HG03139 (cell line): Measurements from ENCODE around the gene FSTL4.

Source experiments
- ATAC-seq: cut with Tn5 transposase; IDR thresholded peaks from one replicate; pipeline ENCODE4 v1.9.1; 2021; ENCODE audit not compliant: unreplicated experiment

The FSTL4 gene

DNA sequence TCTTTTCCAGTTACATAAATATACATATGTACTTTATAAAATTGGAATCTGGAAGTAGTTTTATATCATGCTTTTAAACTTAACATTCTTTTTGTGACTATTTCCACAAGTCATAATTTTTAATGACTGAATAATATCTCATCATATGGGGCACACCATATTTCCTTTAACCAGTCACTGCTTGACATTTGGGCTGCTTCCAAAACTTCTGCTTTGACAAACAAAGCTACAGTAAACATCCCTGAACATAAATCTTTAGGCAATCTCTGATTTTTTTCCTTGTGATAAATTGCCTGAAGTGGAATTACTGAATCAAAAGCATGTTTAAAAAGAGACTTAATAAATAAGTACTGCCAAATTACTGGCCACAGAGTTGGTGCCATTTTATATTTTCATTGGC lies 178.0 kb downstream of the FSTL4 start:
- ATAC-seq = no peak

DNA sequence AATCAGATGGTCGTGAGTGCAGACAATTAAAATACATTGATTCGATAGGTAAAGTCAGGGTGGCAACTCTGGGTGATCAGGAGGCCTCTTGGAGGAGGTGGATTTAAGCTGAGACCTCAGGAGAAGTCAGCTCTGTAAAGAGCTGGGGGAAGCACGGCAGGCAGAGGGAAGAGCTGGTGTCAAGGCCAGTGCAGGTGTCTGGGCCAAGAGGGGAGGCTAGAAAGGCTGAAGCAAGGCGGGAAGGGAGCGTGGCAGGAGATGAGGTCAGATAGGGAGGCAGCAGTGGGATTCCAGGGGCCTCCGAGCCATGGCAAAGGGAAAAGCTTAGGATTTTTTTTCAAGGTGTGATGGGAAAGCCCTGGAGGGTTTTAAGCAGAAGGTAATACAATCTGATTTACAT lies 178.7 kb downstream of the FSTL4 start:
- no peak for ATAC-seq

DNA sequence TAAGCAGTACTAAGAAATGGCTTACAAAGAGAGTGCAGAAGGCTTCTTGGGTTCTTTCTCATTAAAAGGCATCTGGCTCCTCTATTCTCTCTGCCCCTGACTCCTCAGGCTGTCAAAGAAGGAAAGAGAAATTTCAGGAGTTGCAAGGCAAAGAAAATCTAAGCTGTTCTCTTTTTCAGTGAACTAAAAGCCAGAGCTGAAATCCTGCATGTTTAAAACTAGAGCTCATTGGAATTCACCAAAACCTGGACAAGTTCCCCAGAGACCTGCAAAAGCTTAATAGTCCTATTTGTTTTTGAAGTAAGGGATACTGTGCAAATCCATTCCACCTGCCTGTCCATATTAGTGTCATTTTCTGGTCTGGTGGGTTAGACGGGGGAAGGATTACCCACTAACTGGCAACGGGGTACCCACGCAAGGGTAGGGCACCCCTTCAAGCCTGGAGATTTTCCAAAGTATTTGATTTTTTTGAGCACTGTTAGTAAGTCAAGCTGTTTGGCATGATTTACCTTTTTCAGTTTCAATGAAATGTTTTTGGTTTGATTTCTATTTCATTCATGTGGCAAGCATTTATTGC lies 179.3 kb downstream of the FSTL4 start:
- ATAC-seq = no peak

DNA sequence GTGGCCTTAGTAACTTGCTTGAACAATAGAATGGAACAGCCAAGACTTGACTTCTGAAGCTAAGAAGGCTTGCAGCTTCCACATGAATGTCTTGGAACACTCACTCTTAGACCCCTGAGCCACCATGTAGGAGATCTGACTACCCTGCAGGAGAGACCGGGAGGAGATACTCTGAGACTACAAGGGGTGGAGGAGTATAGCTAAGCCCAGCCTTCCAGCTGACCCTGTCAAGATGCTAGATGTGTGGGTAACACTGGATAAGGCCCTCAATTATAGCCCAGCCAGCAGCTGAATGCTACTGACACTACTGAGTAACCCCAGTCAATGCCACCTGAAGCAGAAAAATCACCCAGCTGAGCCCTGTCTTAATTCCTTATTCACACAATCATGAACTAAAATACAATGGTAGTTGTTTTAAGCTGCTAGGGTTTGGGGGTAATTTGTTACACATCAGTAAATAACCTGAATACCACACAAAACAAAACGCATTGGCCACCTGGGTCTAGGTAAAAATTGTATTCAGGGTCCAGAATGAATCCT lies 180.9 kb downstream of the FSTL4 start:
- ATAC-seq = no peak

DNA sequence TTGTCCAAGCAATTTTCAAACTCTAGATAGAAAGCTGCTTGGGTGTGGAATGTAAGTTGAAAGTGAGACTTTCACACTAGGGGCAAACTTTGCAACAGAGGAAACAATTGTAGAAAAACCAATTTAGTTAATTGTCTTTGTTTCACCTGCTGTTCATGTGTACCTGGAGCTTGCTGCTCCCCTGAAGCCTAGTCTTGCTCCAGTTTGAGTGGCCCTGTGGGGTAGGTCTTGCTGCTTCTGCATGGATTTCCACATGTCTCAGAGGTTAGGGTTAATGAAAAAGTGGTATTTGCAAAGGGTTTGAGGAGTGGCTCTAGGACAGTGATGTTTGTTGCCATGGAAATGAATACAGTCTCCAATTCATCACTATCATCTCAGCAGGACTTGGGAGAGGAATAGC lies 182.2 kb downstream of the FSTL4 start:
- no peak for ATAC-seq

DNA sequence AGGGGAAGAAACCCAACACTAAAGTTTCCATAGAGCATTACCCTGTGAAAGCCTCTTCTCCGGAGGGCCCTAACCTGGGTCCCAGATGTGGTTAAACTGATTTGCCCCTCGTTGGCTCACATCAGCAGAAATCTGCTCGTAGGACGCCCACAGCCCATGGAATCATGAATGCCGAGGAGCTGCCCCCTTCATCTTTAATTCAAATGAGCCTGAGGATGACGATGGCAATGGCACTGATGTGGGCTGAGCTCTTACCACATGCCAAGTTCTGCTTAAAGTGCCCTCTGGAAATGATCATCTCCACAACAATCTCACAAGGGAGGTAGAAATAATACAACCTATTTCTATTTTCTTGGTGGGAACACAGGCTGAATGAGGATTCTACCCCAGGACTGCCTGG lies 183.3 kb downstream of the FSTL4 start:
- no peak for ATAC-seq

DNA sequence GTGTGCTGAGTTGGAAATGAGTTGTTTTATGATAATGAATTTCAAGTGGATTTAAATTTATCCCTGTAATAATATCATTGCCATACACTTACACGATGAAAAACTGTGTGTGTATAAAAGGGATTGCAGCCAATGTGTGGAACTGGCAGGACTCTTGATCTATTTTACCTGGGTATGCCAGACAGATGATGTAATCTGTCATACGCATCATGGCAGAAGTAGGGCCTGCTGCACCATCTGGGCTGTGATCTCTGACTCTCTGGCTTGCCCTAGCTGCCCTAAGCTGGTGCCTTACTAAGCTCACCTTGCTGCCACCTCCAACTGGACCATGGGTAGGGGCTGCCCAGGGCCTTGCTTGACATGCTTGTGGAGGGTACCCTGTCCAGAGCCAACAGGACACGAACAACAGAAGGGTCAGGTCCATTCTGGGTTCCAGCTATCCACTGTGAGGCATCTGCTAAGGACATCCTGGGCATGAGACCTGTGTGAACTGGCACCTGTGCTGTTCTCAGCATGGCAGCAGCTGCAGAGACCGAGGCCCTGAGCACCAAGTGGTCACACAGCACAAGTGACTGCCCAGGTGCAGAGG lies 184.2 kb downstream of the FSTL4 start:
- no peak for ATAC-seq

DNA sequence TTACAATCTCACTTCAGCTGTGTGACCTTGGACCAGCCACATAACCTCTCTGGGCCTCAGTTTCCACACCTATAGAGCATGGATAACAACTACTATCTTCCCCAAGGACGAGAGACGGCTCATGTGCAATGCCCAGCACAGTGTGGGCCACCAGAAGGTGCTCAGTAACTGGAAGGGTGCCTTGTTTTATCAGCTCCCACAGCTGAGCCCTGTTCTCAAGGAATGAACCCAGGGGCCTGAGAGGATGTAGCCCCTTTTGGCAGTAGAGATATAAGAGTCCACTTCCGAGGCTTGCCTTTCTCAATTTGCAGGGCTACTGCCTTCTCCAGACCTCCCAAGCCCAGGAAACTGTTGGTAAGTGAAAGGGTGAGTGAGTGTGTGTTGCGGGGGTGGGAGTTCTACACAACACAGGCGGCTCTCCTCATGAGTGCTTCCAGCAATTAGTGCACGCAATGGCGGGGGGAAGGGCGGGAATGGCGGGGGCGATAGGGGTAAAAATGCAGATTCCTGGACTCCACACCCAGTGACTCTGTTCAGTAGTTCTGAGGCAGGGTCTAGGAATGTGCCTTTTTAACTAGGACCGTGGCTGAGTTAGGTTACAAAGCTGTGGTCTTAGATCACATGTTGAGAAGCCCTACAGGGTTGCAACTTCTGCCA lies 185.1 kb downstream of the FSTL4 start:
- ATAC-seq = no peak

DNA sequence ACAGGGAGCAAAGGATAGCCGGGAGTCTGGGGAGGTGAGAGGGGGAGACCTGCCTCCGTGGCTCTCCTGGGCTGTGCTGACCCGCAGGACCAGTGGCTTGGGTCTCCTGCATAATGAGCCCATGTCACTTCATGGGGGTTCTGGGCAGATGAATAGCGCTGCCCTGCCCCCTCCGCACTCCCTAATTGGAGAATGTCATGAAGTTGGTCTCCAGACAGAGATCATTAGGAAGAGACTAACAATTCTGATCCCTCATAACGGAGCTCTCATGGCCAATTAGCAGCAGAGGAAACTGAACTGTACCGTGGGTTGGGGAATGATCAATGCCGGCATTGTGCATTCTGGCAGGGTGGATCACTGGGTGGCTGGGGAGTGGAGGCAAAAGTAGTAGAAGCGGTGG lies 186.1 kb downstream of the FSTL4 start:
- ATAC-seq = no peak

DNA sequence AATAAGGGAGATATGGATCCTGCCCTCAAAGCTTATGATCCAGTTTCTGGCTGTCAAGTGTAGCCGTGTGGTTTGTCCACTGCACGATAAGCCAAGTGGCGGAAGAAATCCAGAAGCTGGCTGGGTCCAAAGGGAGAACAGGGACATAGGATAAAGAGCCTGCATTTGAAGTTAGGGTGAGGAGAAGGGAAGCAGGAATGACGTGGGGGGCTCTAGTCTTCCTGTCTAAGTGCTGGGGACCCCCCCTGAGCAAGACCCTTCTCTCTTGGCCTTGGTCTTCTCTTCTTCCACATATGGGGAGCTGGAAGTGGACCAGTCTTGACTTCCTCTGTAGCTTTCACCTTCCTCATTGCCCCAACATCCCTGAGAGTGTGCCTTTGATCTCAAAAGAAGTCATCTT lies 186.6 kb downstream of the FSTL4 start:
- ATAC-seq = no peak

DNA sequence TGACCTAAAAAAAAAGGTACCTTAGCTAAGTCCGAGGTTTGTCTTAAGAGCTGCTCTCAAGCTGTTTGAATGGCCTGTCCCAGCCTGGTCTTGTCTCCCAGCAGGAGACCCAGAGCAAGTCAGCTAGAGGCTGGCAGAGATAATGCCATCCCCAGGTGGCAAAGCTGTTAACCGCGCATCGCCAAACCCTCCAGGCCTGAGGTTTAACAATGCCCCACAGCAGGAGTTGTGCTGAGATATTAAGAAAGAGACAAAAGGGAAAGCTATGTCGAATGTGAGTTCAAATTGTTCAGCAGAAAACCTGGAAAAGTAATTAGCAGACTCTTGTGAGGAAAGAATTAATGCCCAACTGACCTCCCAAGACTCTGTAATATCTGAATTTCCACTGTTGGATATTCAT lies 187.1 kb downstream of the FSTL4 start:
- ATAC-seq = no peak

DNA sequence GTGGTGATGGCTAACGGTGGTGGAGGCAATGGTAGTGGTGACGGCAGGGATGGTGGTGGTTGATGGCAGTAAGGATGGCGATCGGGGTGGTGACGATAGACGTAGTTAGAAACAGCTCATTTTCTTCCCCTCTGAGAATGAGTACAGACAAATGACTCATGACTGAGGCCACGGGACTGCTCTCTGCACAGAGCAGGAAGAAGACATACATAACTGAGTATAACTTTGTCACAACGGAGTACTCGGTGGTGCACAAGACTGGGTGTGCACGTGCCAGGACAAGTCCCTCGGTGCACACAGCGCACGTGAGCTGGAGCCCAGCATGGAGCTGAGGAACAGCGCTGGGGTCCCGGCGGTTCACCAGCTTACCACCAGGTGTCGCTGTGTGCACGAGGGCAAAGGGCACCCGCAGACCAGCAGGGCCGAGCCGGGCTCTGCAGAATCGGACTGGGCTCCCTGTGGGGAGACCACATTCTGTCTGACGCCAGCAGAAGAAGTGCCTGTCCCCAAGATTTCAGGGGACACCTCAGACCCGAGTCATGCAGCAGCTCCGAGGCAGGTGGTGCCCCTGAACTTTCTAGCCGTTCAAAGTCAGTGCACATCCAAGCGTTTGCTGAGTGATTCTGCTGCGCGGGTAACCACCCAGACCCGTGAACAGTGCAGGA lies 188.6 kb downstream of the FSTL4 start:
- ATAC-seq = no peak

DNA sequence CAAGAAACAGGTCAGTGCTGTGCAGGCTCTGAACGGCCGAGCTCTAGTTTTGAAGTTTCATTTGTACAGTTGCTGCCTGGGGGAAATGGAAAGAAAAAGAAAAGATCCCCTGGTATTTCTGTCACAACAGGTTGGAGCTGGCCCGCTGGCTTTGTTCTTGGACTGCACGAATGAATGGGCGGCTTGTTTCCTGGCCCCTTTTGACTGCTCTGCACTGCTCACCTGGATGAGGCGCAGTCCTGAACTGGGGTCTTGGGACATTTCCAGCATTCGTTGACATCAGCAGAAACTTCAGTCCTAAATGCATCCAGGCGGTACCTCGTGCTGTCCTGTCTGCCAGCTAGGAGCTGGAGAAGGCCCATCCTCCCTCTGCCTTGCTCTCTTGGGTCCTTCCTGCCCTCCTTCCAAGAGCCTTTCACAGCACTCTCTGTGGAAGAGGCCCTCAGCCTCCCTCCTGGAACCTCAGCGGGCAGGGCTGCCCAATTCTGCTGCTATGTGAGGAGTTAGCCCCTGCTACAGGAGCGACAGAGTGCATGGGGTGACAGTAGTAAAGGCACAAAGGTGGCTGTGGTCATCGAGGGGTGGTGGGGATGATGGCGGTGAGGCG lies 189.2 kb downstream of the FSTL4 start:
- ATAC-seq = no peak

DNA sequence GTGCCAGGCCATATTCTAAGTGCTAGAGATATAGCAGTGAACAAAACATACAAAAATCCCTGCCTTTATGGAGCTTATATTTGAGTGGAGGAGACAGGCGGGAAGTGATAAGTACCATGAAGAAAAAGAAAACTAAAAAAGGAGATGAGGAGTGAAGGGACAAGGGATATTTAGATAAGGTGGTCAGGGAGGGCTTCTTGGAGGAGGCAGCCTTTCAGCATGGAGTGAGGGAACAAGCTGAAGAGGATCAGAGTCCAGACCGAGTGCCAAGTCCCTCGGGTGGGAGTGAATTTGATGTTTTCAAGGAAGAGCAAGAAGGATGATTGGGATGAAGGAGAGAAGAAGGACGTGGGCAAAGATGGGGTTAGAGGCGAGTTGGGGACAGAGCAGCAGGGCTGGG lies 190.5 kb downstream of the FSTL4 start:
- ATAC-seq = no peak

DNA sequence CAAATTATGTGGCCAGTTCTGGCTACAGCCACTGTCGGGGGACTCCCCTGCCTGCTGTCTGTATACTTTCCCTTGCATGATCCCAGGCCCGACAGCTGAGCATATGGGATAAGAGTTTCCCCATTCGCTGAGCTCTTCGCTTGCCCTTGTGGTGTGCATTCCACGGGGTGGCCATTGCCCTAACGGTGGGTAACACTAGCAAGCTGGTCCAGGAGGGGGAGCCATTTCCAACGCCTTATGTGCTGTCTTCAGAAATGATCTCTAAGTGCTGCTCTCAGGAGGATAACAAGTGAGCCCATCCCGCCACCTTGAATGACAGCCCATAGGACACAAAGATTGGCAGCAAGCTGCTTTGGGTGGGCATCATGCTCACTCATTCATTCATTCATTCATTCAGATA lies 190.9 kb downstream of the FSTL4 start:
- ATAC-seq = no peak

DNA sequence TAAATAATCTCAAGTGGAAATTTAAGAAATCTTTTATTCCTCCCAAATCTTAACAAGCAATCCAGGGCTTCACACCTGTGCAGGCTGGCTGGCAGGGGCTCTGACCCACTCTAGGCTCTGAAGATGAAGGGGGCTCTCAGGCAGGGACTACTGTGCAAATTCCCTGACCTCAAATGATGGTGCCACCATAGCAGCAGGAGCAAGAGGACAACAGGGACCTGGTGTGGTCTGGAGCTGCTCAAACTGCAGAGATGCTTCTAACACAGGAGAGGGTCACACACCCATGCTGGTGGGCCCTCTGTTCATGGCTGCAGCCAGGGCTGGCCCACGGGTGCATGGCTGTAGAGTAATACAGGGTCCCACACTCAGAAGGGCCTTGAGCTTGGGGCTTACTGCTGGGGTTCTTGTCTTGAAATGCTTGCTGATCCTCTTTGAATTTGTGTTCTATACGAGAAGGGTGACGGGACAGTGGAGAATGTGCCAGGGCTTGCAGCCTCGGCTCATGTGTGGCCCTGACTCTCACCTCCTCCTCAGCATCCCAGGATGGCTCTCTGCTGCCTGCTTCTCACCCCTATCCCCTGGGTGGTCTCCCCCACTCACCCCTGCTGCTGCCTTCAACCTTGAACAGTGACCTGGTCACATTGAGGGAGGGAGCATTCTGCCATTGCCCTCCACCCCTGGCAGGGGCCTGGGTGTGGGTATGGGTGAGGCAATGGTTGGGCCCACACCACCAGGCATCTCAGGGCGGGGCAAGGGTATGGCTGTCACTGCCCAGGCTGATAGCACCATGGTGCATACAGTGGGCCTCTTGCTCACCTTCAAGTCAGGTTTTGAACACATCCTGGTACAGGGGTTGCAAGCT lies 191.7 kb downstream of the FSTL4 start:
- ATAC-seq = no peak

DNA sequence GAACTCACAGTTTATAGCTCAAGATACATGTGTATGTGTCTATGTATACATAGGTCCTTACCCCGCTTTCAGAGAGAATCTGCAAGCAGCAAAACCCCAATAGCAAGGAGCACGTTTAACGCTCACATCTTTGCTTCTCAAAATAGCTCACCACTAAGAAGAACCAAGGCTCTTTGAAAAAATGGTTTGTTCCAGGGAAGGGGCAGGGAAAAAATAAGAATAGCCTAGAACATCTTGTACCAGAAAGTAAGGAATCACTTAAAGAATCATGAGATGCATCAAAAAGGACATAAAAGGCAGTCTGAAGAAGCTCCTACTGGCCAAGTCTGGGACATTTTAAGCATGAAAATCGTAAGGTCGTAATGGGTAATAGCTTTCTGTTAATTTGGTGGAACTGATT lies 196.4 kb downstream of the FSTL4 start:
- ATAC-seq = no peak

DNA sequence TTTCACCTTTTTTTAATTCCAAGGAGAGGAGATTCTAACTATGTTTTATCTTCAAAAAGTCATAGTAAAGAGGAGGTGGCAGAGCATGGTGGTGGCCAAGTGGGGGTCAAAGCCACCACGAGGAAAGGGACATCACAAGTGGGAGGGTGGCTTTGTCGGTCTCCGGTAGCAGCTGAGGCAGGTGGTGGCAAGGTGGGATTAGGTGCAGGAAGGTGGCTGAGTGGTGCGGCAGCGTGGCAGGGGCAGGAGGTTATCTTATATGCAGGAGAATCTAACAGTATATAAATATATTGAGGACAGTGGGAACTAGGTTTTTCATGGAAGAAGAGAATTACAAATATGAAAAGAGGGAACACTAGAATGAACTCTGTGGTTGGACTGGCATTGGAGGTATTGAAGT lies 196.8 kb downstream of the FSTL4 start:
- ATAC-seq = no peak

DNA sequence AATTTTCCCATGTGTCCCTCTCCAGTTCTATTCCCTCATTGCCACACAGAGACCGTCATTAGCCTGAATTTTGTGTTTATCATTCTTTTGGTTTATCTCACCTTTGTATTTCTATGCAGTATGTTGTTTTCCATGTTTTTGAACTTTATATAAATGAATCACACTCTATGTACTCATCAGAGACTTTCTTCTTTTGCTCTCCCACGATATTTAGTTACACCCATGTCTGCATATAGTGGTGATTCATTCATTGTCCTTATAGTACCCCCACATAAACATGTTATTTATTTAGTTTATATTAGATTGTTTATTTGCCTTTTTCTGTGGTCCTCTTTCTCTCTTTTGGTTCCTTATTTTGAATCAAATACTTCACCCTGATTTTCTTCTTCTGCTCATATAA lies 199.7 kb downstream of the FSTL4 start:
- no peak for ATAC-seq

DNA sequence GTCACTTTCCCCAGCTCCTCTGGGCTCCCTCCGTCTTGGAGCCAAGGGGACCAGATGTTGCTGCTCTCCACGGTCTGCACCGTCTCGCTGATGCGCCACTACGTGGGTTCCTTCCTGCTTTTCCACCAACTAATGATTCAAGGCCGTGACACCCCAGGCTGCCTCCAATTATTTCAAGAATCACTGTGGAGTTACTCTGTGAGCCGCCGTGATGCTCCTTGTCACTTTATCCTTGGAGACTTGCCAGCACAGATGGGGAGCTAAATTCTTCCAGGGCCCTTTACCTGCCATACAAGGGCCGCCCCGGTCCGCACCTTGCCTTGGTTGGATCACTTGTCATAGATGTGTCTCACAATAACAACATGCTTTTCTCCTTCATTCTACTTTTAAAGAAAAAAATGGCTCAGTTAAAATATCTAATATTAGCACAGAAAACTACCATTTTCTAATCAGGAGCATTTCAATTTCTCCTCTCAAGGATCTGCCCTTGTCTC lies 202.0 kb downstream of the FSTL4 start:
- ATAC-seq = no peak
